Measurements from ENCODE around the gene SPPL2A. TPM values are rescaled to one million over a fixed set of nuclear protein-coding genes. Genes with fewer than 3 reads are reported as not detected.
A peak's percentile ranks its signal among the peaks of the same experiment; 100 is the strongest.

SPPL2A gene
- total and polyA plus RNA-seq, 9 of the 15 experiments (the other 6 are each of a cell fraction or from before 2014, with no cell fraction given), result 9.8 to 66.1 (median 38.0) TPM

DNA sequence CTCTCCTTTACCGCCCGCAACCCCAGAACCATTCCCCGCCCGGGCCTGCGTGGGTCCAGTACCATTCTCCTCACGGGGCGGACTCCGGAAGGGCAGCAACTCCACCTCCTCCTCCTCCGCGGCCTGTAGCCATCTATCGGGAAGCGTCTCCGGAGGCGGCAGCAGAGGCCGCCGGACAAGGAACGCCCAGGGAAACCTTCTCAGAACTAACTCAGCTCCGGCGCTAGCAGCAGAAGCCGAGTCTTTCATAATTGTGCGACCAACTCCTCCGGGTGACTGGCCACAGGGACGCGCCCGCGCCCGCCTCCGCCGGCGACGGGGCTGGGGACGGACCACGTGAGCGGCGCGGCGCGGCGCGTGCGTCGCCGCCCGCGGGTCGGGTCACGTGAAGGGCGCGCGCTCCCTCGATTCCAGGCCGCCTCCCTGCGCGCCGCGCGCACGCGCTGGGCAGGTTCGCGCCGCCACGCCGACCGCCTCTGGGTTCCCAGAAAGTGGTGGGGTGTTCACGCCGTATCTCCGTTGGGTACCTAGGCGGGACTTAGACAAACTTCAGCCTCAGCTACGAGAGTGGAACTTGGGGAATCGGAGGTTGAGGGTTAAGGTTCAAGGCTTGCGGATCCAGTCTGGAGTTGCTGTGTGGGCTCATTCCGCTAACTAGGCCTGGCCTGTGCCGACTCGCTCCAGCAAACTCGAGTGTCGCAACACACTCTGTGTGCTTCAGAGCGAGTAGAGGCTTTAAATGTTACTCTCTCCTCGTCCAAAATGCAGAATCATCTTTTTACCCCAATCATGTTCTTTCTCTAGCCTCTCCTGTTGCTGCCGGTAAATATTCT is 78.8 kb downstream of the SPPL2A start, which contains the start of gene TRPM7 (continued):
- TF ChIP-seq, protein P1, sequence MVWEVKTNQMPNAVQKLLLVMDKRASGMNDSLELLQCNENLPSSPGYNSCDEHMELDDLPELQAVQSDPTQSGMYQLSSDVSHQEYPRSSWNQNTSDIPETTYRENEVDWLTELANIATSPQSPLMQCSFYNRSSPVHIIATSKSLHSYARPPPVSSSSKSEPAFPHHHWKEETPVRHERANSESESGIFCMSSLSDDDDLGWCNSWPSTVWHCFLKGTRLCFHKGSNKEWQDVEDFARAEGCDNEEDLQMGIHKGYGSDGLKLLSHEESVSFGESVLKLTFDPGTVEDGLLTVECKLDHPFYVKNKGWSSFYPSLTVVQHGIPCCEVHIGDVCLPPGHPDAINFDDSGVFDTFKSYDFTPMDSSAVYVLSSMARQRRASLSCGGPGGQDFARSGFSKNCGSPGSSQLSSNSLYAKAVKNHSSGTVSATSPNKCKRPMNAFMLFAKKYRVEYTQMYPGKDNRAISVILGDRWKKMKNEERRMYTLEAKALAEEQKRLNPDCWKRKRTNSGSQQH (CRISPR knock-in tag; IDR thresholded peaks at IDR 0.05), result peak; percentile 45; the same call in 1 of the 2 replicates
- TF ChIP-seq MTA2 (IDR thresholded peaks at IDR 0.05; ENCODE audit: low read depth), result 0 out of 2 replicates have a peak, but pooled peaks have one; percentile 40
- no peak for TF ChIP-seq SETDB1 (IDR thresholded peaks at IDR 0.05; ENCODE audit: low read length)
- TF ChIP-seq ZBTB8A (IDR thresholded peaks at IDR 0.05; ENCODE audit: partially characterized antibody), result no peak
- TF ChIP-seq NR2F6 (CRISPR knock-in tag; IDR thresholded peaks at IDR 0.05), result 0 out of 2 replicates have a peak, but pooled peaks have one; percentile 9
- peak; percentile 87 for TF ChIP-seq CEBPG (CRISPR knock-in tag; IDR thresholded peaks at IDR 0.05)
- TF ChIP-seq CEBPG (tag; conservative IDR thresholded peaks at IDR 0.05 in 1 of 2, IDR thresholded peaks at IDR 0.05 in 1 of 2), result peak; percentile 90 to 93
- TF ChIP-seq MTA3 (IDR thresholded peaks at IDR 0.05; ENCODE audit: borderline replicate concordance), result peak; percentile 62; the same call in 1 of the 2 replicates
- peak; percentile 79; the same call in 1 of the 2 replicates for TF ChIP-seq CHCHD3 (CRISPR knock-in tag; IDR thresholded peaks at IDR 0.05)
- TF ChIP-seq ZNF584 (CRISPR knock-in tag; IDR thresholded peaks at IDR 0.05; ENCODE audit: low read depth), result peak; percentile 80; the same call in 1 of the 2 replicates
- peak; percentile 37; the same call in 1 of the 2 replicates for TF ChIP-seq SMARCA4 (IDR thresholded peaks at IDR 0.05)
- peak; percentile 87; the same call in 1 of the 2 replicates for TF ChIP-seq NR3C1 (CRISPR knock-in tag; IDR thresholded peaks at IDR 0.05)
- TF ChIP-seq BHLHE40 (IDR thresholded peaks at IDR 0.05; ENCODE audit: low read length), result peak; percentile 98
- TF ChIP-seq, protein P2, sequence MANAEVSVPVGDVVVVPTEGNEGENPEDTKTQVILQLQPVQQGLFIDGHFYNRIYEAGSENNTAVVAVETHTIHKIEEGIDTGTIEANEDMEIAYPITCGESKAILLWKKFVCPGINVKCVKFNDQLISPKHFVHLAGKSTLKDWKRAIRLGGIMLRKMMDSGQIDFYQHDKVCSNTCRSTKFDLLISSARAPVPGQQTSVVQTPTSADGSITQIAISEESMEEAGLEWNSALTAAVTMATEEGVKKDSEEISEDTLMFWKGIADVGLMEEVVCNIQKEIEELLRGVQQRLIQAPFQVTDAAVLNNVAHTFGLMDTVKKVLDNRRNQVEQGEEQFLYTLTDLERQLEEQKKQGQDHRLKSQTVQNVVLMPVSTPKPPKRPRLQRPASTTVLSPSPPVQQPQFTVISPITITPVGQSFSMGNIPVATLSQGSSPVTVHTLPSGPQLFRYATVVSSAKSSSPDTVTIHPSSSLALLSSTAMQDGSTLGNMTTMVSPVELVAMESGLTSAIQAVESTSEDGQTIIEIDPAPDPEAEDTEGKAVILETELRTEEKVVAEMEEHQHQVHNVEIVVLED (CRISPR knock-in tag; IDR thresholded peaks at IDR 0.05), result peak; percentile 95
- TF ChIP-seq NR4A1 (CRISPR knock-in tag; IDR thresholded peaks at IDR 0.05), result 0 out of 2 replicates have a peak, but pooled peaks have one; percentile 12
- TF ChIP-seq NR4A1 (tag; IDR thresholded peaks at IDR 0.05), result peak; percentile 80
- TF ChIP-seq FOXA3 (CRISPR knock-in tag; conservative IDR thresholded peaks at IDR 0.05 in 1 of 2, IDR thresholded peaks at IDR 0.05 in 1 of 2), result peak in 1 of 2 experiments; percentile 43; a peak in 1 of 4 replicates
- no peak for TF ChIP-seq U2AF1 (optimal IDR thresholded peaks at IDR 0.05; ENCODE audit: low read depth, low read length)
- no peak for TF ChIP-seq PURB (CRISPR knock-in tag; IDR thresholded peaks at IDR 0.05; ENCODE audit: low read depth)
